AG04449 (cell line): ENCODE results near the gene PLAU.
A peak's percentile ranks its signal among the peaks of the same experiment; 100 is the strongest.

Experiments
- CTCF ChIA-PET: fragments of 350-600 bp; formaldehyde crosslinking; extraction: SDS; loops from one replicate; lab custom pipeline; 2021; ENCODE audit warnings: antibody characterized with exemption; lab: Yijun Ruan, JAX
- POLR2A ChIA-PET: fragments of 400-600, 350-600 bp; formaldehyde crosslinking; extraction: SDS; loops from one replicate; lab custom pipeline; 2020; ENCODE audit warnings: antibody characterized with exemption, inconsistent platforms; lab: Yijun Ruan, JAX
- DNase-seq: peaks from one replicate; pipeline ENCODE4 v3.0.0-alpha.2; 2010; ENCODE audit warnings: low read depth, low spot score
- H3K4me3 ChIP-seq: 2 replicates; pipeline ENCODE4 v1.5.1; 2011; ENCODE audit warnings: low read depth, mild to moderate bottlenecking, control low read depth, low read length
- TF ChIP-seq, protein P1 (sequence below): IDR thresholded peaks from one replicate; pipeline ENCODE4 v1.5.1; 2011; ENCODE audit warnings: mild to moderate bottlenecking, moderate library complexity, low read length, control low read depth, inconsistent platforms; ENCODE audit not compliant: insufficient read depth; ENCODE audit errors: missing control alignments

The PLAU gene

GRCh38 chr10:73910764-73911552 lies at the start of gene PLAU:
TSS of gene PLAU (plus strand) at chr10:73911132. CDS start at chr10:73911556, 424 bp downstream.
- no peak for DNase-seq
- peak within 1 kb of the TSS; percentile 72 for H3K4me3 ChIP-seq
- ChIA-PET CTCF (interaction anchor here (1.1 to 6.9 kb wide), 5 partner anchors 13 to 29 kb away, joined by 3 to 43 read pairs (median 3); no protein-coding TSS in a partner anchor), POLR2A (interaction anchor here (1.2 kb wide), 3 partner anchors 23 to 152 kb away, joined by 3 to 4 read pairs (median 3); no protein-coding TSS in a partner anchor)
- TF ChIP-seq, protein P1, sequence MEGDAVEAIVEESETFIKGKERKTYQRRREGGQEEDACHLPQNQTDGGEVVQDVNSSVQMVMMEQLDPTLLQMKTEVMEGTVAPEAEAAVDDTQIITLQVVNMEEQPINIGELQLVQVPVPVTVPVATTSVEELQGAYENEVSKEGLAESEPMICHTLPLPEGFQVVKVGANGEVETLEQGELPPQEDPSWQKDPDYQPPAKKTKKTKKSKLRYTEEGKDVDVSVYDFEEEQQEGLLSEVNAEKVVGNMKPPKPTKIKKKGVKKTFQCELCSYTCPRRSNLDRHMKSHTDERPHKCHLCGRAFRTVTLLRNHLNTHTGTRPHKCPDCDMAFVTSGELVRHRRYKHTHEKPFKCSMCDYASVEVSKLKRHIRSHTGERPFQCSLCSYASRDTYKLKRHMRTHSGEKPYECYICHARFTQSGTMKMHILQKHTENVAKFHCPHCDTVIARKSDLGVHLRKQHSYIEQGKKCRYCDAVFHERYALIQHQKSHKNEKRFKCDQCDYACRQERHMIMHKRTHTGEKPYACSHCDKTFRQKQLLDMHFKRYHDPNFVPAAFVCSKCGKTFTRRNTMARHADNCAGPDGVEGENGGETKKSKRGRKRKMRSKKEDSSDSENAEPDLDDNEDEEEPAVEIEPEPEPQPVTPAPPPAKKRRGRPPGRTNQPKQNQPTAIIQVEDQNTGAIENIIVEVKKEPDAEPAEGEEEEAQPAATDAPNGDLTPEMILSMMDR, result no peak

DNA sequence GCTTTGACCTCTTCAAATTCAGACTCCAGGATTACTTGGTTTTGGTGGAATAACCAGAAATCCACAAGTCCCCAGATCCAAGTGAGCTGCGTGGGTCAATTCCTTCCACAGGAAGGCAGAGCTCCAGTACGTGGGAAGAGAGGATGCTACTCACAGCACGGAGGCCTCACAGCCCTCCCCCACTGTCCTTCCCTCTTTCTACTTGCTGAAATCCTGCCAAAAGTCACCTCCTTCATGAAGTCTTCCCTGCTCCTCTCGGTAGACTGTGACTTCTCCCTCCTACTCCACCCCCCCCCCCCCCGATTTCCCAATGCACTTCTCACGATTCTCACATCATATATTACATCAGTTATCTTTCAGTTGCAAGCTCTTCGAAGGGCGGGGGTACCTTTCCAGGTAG lies 48.9 kb upstream of the PLAU start:
- DNase-seq, result no peak
- H3K4me3 ChIP-seq, result no peak overlapping the region
- ChIA-PET CTCF (interaction anchor here (1.0 to 16.8 kb wide), 7 partner anchors 8 to 88 kb away, joined by 3 to 249 read pairs (median 4); partner anchors contain the start of gene CHCHD1), POLR2A (no interaction called here)
- TF ChIP-seq, protein P1, result no peak

DNA sequence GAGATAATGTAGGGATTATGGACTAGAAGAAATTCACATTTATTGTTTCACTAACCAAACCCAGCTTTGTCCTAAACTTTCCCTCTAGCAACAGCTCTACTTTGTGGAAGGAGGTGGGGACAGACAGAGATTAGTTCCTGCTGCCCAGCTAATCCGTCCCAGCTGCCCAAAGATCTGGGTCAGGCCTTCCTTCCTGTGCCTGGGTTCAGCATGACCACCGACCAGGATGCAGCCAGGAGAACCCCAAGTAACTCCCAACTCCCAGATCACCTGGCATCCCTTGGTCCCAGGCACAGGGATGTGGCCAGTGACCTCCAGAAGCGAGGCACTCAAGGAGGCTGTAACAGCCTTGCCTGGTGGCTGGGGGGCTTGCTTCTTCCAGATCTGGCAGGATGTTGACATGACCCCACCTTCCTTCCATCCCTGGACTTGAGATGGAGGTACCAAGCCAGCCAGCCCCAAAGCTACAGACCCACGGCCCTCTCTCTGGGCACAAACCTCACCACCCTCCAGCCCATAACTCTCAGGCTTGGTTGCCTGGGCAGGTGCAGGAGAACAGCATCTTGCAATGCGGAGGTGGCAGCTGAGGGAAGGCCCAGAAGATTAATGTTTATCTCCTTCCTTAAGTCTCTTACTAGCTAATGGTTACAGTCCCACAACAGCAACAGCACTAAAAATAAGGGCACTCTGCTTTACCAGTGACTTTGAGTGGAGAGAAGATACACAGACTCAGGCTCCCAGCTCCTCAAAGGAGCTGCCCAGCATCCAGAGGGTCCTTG lies 47.7 kb upstream of the PLAU start:
- CTCF ChIA-PET, result interaction anchor here (0.6 to 16.8 kb wide), 5 partner anchors 10 to 77 kb away, joined by 3 to 249 read pairs (median 9); no protein-coding TSS in a partner anchor
- POLR2A ChIA-PET, result no interaction called here
- no peak overlapping the region for H3K4me3 ChIP-seq
- DNase-seq, result no peak
- TF ChIP-seq, protein P1, result no peak

GRCh38 chr10:73864229-73864628 lies 46.7 kb upstream of the PLAU start:
- CTCF ChIA-PET, result interaction anchor here (1.1 to 16.8 kb wide), 3 partner anchors 15 to 76 kb away, joined by 5 to 249 read pairs (median 56); no protein-coding TSS in a partner anchor
- POLR2A ChIA-PET, result no interaction called here

DNA sequence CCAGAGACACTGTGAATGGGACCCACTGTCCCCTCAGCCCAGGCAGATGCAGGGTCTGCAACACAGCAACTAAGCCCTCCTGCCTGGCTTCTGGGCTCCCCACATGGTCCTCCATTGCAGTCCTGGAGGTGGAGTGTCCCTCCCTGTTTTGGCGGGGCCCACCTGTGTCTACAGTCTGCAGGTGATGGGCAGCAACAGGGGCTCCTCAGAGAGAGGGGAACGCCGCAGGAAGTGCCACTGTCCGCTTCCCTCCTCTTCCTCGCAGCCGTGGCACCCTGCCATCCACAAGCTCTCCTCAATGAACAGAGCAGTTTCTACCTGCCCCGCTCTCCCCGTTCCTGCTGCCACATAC lies 45.8 kb upstream of the PLAU start:
- no peak overlapping the region for H3K4me3 ChIP-seq
- no peak for DNase-seq
- ChIA-PET CTCF (interaction anchor here (0.9 to 16.8 kb wide), 4 partner anchors 14 to 335 kb away, joined by 3 to 249 read pairs (median 30); no protein-coding TSS in a partner anchor), POLR2A (no interaction called here)
- TF ChIP-seq, protein P1, result no peak

More at GRCh38 chr10:73864229-73864628, 46.7 kb upstream of the PLAU start:
- no peak overlapping the region for H3K4me3 ChIP-seq
- DNase-seq, result no peak
- TF ChIP-seq, protein P1, result no peak
